GM12874 (cell line): ENCODE results near the gene CTSF.

Experiments used
- CTCF ChIP-seq: IDR thresholded peaks from 2 replicates; pipeline ENCODE4 v1.5.1; 2011; ENCODE audit warnings: low read depth, mild to moderate bottlenecking, control low read depth, low read length, moderate library complexity; ENCODE audit not compliant: insufficient read depth

The CTSF gene

GRCh38 chr11:66580803-66581202, 12.4 kb upstream of the CTSF start:
- no peak for TF ChIP-seq CTCF

- peak; percentile 82 for TF ChIP-seq CTCF
Measured at GRCh38 chr11:66579017-66579606, 10.7 kb upstream of the CTSF start.

- no peak for TF ChIP-seq CTCF
Measured at GRCh38 chr11:66570850-66571180, 2.4 kb upstream of the CTSF start.

GRCh38 chr11:66570079-66570849, 1.9 kb upstream of the CTSF start:
- TF ChIP-seq CTCF, result no peak

- no peak for TF ChIP-seq CTCF
Measured at GRCh38 chr11:66569076-66569475, 670 bp upstream of the CTSF start.

GRCh38 chr11:66567787-66568123, 651 bp downstream of the CTSF start:
- no peak for TF ChIP-seq CTCF

GRCh38 chr11:66566221-66566620, 2.2 kb downstream of the CTSF start:
- no peak for TF ChIP-seq CTCF
